Bone marrow (tissue), 2 donors: Measurements from ENCODE around the gene RAB40B.
"Not testable (repeated sequence)": the region's sequence is repeated elsewhere in the genome, so short reads cannot be mapped to it uniquely, and the experiment has no call there.

ENCODE experiments used
- DNase-seq, 2 donors: peaks; one replicate each; lab custom pipeline; 2025; lab: John Stamatoyannopoulos, UW

Gene RAB40B

DNA sequence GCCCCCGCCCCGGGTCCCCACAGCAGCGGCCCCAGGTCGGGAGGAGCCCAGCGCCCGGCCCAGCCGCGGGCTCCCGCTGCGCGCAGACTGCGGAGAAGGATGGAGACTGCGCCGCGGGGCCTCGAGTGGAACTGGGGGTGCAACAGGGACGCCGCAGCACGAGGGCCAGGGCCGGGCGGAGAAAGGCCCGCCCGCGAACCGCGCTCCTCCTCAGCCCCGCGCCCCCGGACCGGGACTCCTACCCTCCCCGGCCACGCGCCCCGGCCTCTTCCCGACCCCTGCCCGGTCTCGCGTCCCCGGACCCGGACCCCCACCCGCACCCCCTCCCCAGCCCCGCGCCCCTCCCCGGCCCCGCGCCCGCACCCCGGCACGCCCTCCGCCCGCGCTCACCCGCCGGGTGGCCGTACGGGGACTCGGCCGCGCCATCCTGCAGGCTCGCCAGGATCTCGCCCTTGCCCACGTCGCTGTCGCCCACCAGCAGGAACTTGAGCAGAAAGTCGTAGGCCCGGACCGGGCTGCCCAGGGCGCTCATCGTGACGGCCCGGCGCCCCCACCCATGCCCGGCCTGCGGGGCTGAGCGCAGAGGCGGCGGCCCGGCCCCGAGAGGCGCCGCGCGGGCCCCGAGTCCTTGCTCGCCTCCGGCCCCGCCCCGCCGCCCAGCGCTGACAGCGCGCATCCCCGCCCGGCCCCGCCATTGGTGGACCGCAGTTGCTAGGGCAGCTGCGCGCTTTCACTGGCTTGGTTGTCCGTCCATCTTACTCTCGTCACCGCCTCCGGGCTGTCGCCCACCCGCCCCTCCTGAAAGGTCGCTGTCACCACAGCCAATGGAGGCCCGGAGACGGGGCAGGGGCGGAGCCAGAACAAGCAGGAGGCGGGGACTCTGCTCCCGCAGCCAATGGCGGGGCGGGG is at the start of gene RAB40B:
RAB40B (minus strand) TSS at position 634 of the 909 bp plus-strand sequence; CDS start at position 532, 102 bp downstream.
- DNase-seq: peak; percentile 78 to 98

DNA sequence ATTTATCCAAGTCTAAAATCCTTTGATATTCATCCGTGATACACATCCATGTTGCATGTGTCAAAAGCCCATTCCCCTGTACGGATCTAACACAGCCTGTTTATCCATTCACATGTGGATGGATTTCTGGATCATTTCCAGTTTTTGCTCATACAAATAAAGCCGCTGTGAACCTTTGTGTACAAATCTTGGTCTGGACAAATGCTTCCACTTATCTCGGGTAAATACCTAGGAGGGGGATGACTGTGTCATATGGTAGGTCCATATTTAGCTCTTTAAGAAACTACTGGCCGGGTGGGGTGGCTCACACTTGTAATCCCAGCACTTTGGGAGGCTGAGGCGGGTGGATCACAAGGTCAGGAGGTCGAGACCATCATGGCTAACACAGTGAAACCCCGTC is 47.0 kb upstream of the RAB40B start:
- no peak for DNase-seq

DNA sequence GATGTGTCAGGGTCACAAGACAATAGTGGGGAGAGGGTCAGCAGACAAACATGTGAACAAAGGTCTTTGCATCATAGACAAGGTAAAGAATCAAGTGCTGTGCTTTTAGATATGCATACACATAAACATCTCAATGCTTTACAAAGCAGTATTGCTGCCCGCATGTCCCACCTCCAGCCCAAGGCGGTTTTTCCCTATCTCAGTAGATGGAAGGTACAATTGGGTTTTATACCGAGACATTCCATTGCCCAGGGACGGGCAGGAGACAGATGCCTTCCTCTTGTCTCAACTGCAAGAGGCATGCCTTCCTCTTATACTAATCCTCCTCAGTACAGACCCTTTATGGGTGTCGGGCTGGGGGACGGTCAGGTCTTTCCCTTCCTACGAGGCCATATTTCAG is 46.2 kb upstream of the RAB40B start:
- not testable (repeated sequence) for DNase-seq

GRCh38 chr17:82743344-82744219 is 45.1 kb upstream of the RAB40B start:
- DNase-seq: no peak

DNA sequence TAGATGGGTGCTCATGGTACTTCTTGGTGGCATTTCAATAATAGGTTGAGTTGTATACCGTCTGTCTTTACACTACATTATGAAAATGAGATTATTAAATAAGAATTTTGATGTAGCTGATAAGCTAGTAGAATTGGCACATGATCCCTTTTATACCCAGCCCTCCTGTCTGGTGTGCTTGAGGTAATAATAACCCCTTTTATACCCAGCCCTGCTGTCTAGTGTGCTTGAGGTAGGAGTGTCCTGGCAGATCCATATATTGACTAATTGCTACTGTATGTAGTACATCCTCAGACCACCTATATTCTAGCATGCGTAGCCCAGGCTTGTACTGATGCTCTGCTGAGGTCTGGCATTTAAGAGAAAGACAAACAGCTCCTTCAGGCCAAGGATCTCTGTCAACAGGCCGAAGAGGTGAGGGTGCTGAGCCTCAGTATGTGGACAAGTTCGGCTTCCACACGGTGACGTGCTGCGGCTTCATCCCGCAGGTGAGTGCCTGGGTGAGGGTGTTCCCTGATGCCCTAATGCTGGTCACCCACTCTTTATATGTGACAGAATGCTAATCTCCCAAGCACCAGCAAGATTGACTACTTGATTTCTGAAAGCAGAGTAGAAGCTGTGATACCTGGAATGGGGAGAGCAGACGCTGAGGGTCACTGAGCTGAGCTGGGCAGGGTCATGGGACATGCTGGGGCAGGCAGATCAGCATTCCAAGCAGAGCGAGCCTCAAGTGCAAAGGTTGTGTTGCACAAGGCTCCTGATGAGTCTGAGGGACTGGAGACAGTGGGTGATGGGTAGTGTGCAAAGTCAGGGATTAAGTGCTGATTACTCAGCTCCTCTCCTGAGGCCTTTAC is 42.6 kb upstream of the RAB40B start:
- no peak for DNase-seq

GRCh38 chr17:82737967-82738877 is 39.7 kb upstream of the RAB40B start:
- no peak for DNase-seq

- no peak for DNase-seq
Measured at GRCh38 chr17:82736511-82737185, 38.1 kb upstream of the RAB40B start.

- no peak for DNase-seq
Measured at GRCh38 chr17:82734987-82735866, 36.7 kb upstream of the RAB40B start, which contains the start of gene FN3K. Gene FN3K (plus strand): TSS chr17:82735615. CDS start chr17:82735637, 22 bp downstream.

GRCh38 chr17:82732118-82732743 is 33.7 kb upstream of the RAB40B start:
- no peak for DNase-seq

- no peak for DNase-seq
Measured at GRCh38 chr17:82729479-82730260, 31.2 kb upstream of the RAB40B start.

GRCh38 chr17:82726427-82726826 is 27.9 kb upstream of the RAB40B start:
- DNase-seq: no peak

DNA sequence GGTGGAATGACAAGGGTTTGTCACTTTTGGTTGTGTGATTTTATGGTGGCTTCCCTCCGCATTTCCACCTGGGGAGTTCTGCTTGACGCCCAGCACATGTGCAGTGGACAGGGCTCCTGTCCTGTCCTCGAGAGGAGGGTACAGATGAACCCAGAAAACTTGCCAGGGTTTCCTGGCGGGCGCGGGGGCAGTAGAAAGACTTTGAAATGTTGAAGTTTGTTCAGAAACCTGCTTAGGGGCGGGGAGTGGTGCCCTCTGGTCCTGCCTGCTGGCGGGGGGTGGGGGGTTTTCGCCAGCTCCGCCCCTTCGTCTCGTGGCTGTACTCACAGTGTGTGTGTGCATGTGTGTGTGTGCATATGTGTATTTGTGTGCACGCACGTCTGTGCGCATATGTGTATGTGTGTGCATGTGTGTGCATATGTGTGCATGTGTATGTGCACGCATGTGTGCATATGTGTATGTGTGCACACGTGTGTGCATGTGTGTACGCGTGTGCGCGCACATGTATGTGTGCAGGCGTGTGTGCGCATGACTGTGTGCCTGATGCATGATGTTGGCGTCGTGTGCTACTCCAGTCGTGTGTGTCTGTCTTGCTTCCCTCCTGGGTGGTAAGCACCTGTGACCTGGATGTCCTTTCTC is 24.8 kb upstream of the RAB40B start:
- DNase-seq: no peak

GRCh38 chr17:82722341-82723013 is 24.0 kb upstream of the RAB40B start:
- no peak for DNase-seq

- no peak for DNase-seq
Measured at GRCh38 chr17:82720204-82720603, 21.7 kb upstream of the RAB40B start.

DNA sequence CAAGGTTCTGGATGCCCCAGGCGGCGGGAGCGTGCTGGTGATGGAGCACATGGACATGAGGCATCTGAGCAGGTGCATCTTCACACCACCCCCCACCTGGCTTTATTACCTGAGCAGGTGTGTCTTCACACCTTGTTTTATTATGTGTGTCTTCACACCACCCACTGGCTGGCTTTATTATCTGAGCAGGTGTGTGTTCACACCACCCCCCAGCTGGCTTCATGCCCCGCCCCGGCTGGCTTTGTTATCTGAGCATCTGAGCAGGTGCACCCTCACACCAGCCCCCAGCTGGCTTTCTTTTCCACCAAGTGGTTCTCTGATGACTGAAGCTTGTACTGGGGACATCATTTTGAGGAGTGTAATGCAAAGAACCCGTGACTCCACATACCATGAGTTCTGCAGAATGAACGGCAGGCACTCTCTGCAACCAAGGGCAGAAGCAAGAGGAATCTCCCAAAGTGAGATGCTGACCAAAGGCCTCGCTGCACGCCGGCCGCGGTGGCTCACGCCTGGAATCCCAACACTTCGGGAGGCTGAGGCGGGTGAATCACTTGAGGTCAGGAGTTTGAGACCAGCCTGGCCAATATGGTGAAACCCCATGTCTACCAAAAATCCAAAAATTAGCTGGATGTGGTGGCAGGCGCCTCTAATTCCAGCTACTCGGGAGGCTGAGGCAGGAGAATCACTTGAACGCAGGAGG is 20.6 kb upstream of the RAB40B start:
- DNase-seq: no peak
